PFSK-1 (cell line): ENCODE data around the gene STXBP5.

Experiments
- FOXP2 ChIP-seq: optimal IDR thresholded peaks from 2 replicates; pipeline ENCODE3; 2011; ENCODE audit warnings: borderline replicate concordance, control low read depth, inconsistent platforms; ENCODE audit not compliant: insufficient read depth; ENCODE audit errors: extremely low read length, extremely low read depth
- POLR2AphosphoS5 ChIP-seq: IDR thresholded peaks from 2 replicates; pipeline ENCODE4 v1.6.1; 2012; ENCODE audit warnings: low read depth, mild to moderate bottlenecking, control low read depth, low read length, moderate library complexity
- SIN3A ChIP-seq: IDR thresholded peaks from 2 replicates; pipeline ENCODE4 v1.6.1; 2012; ENCODE audit warnings: mild to moderate bottlenecking, low read length, moderate library complexity, borderline replicate concordance; ENCODE audit not compliant: insufficient read depth
- TAF1 ChIP-seq: IDR thresholded peaks from 2 replicates; pipeline ENCODE4 v1.6.1; 2012; ENCODE audit warnings: low read length, control low read depth, borderline replicate concordance; ENCODE audit not compliant: insufficient read depth
- TF ChIP-seq, protein P1 (sequence below), 2 experiments: IDR thresholded peaks; 2 replicates each; pipeline versions ENCODE4 v1.6.1 to v1.8.0; 2011 to 2012; ENCODE audit warnings: low read depth in 2 of 2, low read length in 2 of 2, control low read depth in 1 of 2, inconsistent platforms in 1 of 2, mild to moderate bottlenecking in 1 of 2, moderate library complexity in 1 of 2; ENCODE audit not compliant: insufficient read depth in 1 of 2

Gene STXBP5

DNA sequence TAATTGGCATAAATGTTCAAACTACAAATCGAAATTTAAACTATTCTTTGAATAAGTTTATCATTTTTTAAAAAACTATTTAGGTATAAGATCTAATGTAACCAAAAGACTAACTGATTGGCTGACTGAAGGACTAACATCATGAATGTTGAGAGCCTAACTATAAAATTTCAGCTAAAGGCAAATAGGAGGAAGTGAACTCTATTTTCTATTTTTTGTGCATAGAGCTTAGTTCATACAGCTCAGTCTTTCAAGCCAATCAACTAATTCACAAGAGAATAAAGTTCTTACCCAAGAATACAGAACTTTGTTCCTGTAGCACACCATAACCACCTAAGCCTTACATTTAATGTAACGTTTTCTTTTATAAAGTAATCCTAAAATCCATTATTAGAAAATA is 46.3 kb upstream of the STXBP5 start:
- no peak for TF ChIP-seq SIN3A
- TF ChIP-seq, protein P1, sequence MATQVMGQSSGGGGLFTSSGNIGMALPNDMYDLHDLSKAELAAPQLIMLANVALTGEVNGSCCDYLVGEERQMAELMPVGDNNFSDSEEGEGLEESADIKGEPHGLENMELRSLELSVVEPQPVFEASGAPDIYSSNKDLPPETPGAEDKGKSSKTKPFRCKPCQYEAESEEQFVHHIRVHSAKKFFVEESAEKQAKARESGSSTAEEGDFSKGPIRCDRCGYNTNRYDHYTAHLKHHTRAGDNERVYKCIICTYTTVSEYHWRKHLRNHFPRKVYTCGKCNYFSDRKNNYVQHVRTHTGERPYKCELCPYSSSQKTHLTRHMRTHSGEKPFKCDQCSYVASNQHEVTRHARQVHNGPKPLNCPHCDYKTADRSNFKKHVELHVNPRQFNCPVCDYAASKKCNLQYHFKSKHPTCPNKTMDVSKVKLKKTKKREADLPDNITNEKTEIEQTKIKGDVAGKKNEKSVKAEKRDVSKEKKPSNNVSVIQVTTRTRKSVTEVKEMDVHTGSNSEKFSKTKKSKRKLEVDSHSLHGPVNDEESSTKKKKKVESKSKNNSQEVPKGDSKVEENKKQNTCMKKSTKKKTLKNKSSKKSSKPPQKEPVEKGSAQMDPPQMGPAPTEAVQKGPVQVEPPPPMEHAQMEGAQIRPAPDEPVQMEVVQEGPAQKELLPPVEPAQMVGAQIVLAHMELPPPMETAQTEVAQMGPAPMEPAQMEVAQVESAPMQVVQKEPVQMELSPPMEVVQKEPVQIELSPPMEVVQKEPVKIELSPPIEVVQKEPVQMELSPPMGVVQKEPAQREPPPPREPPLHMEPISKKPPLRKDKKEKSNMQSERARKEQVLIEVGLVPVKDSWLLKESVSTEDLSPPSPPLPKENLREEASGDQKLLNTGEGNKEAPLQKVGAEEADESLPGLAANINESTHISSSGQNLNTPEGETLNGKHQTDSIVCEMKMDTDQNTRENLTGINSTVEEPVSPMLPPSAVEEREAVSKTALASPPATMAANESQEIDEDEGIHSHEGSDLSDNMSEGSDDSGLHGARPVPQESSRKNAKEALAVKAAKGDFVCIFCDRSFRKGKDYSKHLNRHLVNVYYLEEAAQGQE (IDR thresholded peaks at IDR 0.05; ENCODE audit: insufficient read depth in 1 of 2, low read depth in 2 of 2, low read length in 2 of 2): no peak
- no peak for TF ChIP-seq POLR2AphosphoS5
- no peak for TF ChIP-seq FOXP2
- TF ChIP-seq TAF1: no peak

DNA sequence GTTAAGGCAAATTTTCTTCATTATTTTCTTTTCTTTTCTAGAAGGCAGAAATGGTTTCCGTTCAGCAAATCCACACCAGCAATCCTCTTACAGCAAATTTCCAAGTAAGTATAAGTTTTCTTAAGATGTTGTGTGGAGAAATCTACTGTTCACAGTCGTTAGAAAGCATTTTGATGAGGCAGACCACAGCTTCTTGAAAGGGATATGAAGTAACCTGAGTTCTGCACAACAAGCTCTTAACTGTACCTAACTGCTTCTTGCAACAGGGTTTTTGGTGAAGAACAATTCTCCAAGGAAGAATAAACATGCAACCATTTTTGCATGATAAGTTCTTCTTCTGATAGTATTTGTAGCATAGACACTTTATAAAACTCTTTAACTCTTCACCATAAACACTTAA is 45.3 kb upstream of the STXBP5 start:
- TF ChIP-seq, protein P1 (IDR thresholded peaks at IDR 0.05; ENCODE audit: insufficient read depth in 1 of 2, low read depth in 2 of 2, low read length in 2 of 2): no peak
- TF ChIP-seq SIN3A (no peak), POLR2AphosphoS5 (no peak), FOXP2 (no peak), TAF1 (no peak)

DNA sequence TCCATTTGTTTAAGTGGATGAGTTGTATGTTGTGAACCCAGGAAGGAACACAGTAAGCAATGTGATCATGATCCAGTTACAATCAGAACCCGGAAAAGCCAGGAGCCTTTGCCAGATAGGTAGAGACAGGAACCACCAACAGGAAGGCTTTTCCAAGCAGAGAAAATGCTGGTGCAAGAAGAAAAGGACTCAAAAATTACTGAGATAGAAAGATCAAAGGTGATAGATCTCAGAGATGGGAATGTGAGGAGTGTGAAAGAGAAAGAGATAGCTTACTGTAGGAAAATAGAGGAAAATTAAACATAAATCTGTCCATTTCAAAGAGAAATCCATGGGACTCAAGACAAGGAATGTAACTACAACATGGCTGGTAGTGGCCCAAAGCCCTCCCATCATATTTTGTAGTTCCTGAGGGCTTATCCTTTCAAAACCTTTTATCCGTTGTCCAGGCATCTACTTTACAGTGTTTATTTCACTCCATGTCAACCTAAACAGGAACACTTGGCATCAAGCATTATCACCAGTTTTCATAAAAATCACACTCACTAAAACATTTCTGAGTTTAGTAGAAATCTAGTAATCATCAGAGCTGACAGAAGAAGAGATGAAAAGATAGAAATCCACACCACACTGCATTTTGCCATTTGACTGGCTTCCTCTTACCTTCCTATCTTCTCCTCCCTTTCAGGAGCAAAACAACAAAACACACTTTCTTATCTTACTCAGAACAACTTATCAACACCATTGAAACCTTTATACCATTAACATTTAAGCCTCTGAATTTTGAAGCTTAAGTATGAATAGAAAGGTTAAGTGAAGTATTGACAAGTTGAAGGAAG is 44.5 kb upstream of the STXBP5 start:
- TF ChIP-seq TAF1: no peak
- TF ChIP-seq, protein P1 (IDR thresholded peaks at IDR 0.05; ENCODE audit: insufficient read depth in 1 of 2, low read depth in 2 of 2, low read length in 2 of 2): no peak

DNA sequence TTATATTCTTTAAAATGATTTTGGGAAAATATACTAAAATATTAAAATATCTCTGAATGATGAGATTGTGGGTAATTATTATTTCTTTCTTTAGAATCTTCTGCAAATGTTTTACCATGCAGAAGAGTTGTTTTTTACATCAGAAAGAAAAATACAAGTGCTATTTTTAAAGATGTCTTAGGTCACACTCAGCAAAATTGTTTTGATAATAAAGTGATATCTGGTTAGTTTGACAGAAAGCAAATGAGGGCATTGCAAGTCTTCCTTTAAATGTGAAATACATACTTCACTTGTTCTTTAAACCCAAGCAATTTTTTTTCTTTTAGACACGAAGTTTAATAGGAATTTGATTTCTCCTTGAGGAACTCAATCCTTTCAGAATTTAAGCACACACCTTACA is 43.6 kb upstream of the STXBP5 start:
- TF ChIP-seq, protein P1 (IDR thresholded peaks at IDR 0.05; ENCODE audit: insufficient read depth in 1 of 2, low read depth in 2 of 2, low read length in 2 of 2): no peak
- no peak for TF ChIP-seq SIN3A
- no peak for TF ChIP-seq TAF1
- no peak for TF ChIP-seq FOXP2
- TF ChIP-seq POLR2AphosphoS5: no peak
